ENCODE data around the gene CDH4. TPM values are rescaled to one million over a fixed set of nuclear protein-coding genes. Genes with fewer than 3 reads are reported as not detected.

The CDH4 gene
- polyA plus RNA-seq, 1 experiment: 1.5 TPM

- TF ChIP-seq, protein P1, sequence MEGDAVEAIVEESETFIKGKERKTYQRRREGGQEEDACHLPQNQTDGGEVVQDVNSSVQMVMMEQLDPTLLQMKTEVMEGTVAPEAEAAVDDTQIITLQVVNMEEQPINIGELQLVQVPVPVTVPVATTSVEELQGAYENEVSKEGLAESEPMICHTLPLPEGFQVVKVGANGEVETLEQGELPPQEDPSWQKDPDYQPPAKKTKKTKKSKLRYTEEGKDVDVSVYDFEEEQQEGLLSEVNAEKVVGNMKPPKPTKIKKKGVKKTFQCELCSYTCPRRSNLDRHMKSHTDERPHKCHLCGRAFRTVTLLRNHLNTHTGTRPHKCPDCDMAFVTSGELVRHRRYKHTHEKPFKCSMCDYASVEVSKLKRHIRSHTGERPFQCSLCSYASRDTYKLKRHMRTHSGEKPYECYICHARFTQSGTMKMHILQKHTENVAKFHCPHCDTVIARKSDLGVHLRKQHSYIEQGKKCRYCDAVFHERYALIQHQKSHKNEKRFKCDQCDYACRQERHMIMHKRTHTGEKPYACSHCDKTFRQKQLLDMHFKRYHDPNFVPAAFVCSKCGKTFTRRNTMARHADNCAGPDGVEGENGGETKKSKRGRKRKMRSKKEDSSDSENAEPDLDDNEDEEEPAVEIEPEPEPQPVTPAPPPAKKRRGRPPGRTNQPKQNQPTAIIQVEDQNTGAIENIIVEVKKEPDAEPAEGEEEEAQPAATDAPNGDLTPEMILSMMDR (IDR thresholded peaks at IDR 0.05; ENCODE audit: insufficient read depth, low read depth, low read length): no peak
- Histone ChIP-seq H3K4me3 (ENCODE audit: low read depth, low read length) (no peak overlapping the region), H3K36me3 (ENCODE audit: control insufficient read depth, insufficient read depth, low read length) (no peaks in the 10 kb centered on the region), H3K27me3 (ENCODE audit: control insufficient read depth, insufficient read depth, low read length) (no peaks in the 10 kb centered on the region)
- CTCF ChIA-PET: no interaction called here
- POLR2A ChIA-PET: no interaction called here
- DNase-seq (ENCODE audit: low read depth): no peak
These were observed 475.7 kb downstream of the CDH4 start for GRCh38 chr20:61727761-61728160.

DNA sequence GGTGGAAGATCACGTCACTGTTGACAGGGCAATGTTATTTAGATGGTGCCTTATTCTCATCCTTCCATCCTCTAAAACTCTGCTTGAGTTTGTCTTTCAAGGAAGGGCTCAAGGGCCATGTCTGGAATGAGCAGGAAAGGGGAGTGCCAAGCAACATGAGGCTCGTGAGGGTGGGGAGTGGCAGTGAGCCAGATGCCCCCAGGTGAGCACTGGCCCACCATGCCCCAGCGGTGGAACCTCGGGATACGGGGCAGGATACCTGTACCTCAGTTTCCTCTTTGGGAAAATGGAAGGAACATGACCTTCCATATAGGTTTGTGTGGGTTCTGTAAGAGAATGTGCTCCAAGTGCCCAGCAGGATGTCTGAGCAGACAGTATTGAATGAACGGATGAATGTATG is 476.3 kb downstream of the CDH4 start:
- DNase-seq (ENCODE audit: low read depth): no peak
- H3K4me3 ChIP-seq (ENCODE audit: low read depth, low read length): no peak overlapping the region
- POLR2A ChIA-PET: no interaction called here
- no peaks in the 10 kb centered on the region for H3K27me3 ChIP-seq (ENCODE audit: control insufficient read depth, insufficient read depth, low read length)
- TF ChIP-seq, protein P1 (IDR thresholded peaks at IDR 0.05; ENCODE audit: insufficient read depth, low read depth, low read length): no peak
- CTCF ChIA-PET: no interaction called here
- H3K36me3 ChIP-seq (ENCODE audit: control insufficient read depth, insufficient read depth, low read length): no peaks in the 10 kb centered on the region

GRCh38 chr20:61728786-61729770 is 477.0 kb downstream of the CDH4 start:
- TF ChIP-seq, protein P1 (IDR thresholded peaks at IDR 0.05; ENCODE audit: insufficient read depth, low read depth, low read length): no peak
- Histone ChIP-seq H3K36me3 (ENCODE audit: control insufficient read depth, insufficient read depth, low read length) (no peaks in the 10 kb centered on the region), H3K4me3 (ENCODE audit: low read depth, low read length) (no peak overlapping the region), H3K27me3 (ENCODE audit: control insufficient read depth, insufficient read depth, low read length) (no peaks in the 10 kb centered on the region)
- ChIA-PET CTCF (no interaction called here), POLR2A (no interaction called here)
- DNase-seq (ENCODE audit: low read depth): no peak

DNA sequence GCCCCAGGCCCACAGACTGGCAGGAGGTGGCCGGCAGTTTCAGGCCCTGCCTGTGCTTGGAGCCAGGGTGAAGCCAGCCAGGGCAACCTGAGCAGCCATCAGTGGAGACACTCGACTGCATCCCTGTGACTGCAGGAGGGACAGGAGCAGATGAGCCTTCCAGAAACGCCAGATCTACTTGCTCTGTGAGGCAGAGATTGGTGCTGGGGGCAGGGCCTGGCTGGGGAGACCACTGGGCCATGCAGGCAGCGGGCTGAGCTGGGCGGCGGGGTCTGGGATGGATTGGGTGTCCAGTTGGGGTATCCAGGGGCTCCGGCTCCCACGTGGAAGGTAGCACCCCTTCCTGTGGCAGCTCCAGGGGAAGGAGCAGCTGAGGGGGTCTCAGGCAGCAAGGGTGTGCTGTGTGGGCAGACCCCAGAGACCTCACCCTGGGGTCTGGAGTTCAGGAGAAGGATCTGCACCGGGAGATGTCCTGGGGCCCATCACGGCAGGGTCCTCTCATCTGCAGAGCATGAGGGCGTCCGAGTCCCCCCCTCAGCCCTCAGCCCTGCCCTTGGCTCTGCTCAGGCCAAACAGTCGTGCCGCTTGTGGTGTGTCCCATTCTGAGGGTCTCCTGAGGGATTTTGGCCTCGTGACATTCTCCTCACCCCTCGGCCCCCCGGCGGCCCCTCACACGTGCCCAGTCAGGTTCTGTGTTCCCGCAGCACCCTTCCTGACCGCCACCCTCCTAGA is 478.7 kb downstream of the CDH4 start:
- ChIA-PET CTCF (no interaction called here), POLR2A (no interaction called here)
- TF ChIP-seq, protein P1 (IDR thresholded peaks at IDR 0.05; ENCODE audit: insufficient read depth, low read depth, low read length): no peak
- no peaks in the 10 kb centered on the region for H3K36me3 ChIP-seq (ENCODE audit: control insufficient read depth, insufficient read depth, low read length)
- H3K4me3 ChIP-seq (ENCODE audit: low read depth, low read length): no peak overlapping the region
- H3K27me3 ChIP-seq (ENCODE audit: control insufficient read depth, insufficient read depth, low read length): no peaks in the 10 kb centered on the region
- DNase-seq (ENCODE audit: low read depth): no peak

Measured in BJ (cell line).